H1 (cell line): Measurements from ENCODE around the gene RAB36.

Source experiments
- BACH1 ChIP-seq: IDR thresholded peaks from 2 replicates; pipeline ENCODE4 v1.6.1; 2012; ENCODE audit warnings: low read length, improper control_type of control experiment
- BRCA1 ChIP-seq: IDR thresholded peaks from 2 replicates; pipeline ENCODE4 v1.6.1; 2012; ENCODE audit warnings: low read depth, low read length, improper control_type of control experiment
- CHD1 ChIP-seq: IDR thresholded peaks from 2 replicates; pipeline ENCODE4 v1.6.1; 2012; ENCODE audit warnings: low read depth, low read length, improper control_type of control experiment
- EZH2 ChIP-seq: fragments of 200-600 bp; sonication (generic); IDR thresholded peaks from 2 replicates; pipeline ENCODE4 v1.7.1; 2012; ENCODE audit warnings: low read depth, mild to moderate bottlenecking, moderate library complexity, low read length, inconsistent platforms; ENCODE audit not compliant: severe bottlenecking
- GABPA ChIP-seq: IDR thresholded peaks from 2 replicates; pipeline ENCODE4 v1.6.1; 2011; ENCODE audit warnings: mild to moderate bottlenecking, low read length, moderate library complexity, borderline replicate concordance; ENCODE audit not compliant: insufficient read depth
- JUND ChIP-seq: IDR thresholded peaks from 2 replicates; pipeline ENCODE4 v1.6.1; 2011; ENCODE audit warnings: mild to moderate bottlenecking, improper control_type of control experiment, low read length
- KDM1A ChIP-seq: fragments of 200-600, 300-600 bp; sonication (generic); IDR thresholded peaks from 2 replicates; pipeline ENCODE4 v1.7.1; 2016; ENCODE audit warnings: mild to moderate bottlenecking, low read length, borderline replicate concordance
- POLR2A ChIP-seq, 2 experiments: IDR thresholded peaks; 1 replicate in 1 of 2; 2 replicates in 1 of 2; pipeline ENCODE4 v1.6.1; 2011; ENCODE audit warnings: low read depth in 2 of 2, low read length in 2 of 2, mild to moderate bottlenecking in 2 of 2; ENCODE audit errors: control extremely low read depth in 1 of 2
- SRF ChIP-seq: IDR thresholded peaks from 2 replicates; pipeline ENCODE4 v1.6.1; 2011; ENCODE audit warnings: mild to moderate bottlenecking, low read depth, low read length, moderate library complexity
- TCF12 ChIP-seq: IDR thresholded peaks from 2 replicates; pipeline ENCODE4 v1.6.1; 2011; ENCODE audit warnings: low read depth, mild to moderate bottlenecking, low read length
- YY1 ChIP-seq: IDR thresholded peaks from 2 replicates; pipeline ENCODE4 v1.6.1; 2011; ENCODE audit warnings: low read depth, mild to moderate bottlenecking, low read length
- TF ChIP-seq, protein P1 (sequence below), 3 experiments: IDR thresholded peaks; 1 replicate in 2 of 3; 2 replicates in 1 of 3; pipeline versions ENCODE4 v1.5.1 to v1.6.1; 2011; ENCODE audit warnings: low read length in 3 of 3, mild to moderate bottlenecking in 3 of 3, inconsistent platforms in 2 of 3, low read depth in 1 of 3, moderate library complexity in 1 of 3; ENCODE audit not compliant: insufficient read depth in 1 of 3; ENCODE audit errors: control extremely low read depth in 1 of 3
- TF ChIP-seq, protein P2 (sequence below): IDR thresholded peaks from 2 replicates; pipeline ENCODE4 v1.6.1; 2012; ENCODE audit warnings: inconsistent platforms
- TF ChIP-seq, protein P3 (sequence below): IDR thresholded peaks from 2 replicates; pipeline ENCODE4 v1.6.1; 2012; ENCODE audit warnings: low read length, inconsistent platforms

DNA sequence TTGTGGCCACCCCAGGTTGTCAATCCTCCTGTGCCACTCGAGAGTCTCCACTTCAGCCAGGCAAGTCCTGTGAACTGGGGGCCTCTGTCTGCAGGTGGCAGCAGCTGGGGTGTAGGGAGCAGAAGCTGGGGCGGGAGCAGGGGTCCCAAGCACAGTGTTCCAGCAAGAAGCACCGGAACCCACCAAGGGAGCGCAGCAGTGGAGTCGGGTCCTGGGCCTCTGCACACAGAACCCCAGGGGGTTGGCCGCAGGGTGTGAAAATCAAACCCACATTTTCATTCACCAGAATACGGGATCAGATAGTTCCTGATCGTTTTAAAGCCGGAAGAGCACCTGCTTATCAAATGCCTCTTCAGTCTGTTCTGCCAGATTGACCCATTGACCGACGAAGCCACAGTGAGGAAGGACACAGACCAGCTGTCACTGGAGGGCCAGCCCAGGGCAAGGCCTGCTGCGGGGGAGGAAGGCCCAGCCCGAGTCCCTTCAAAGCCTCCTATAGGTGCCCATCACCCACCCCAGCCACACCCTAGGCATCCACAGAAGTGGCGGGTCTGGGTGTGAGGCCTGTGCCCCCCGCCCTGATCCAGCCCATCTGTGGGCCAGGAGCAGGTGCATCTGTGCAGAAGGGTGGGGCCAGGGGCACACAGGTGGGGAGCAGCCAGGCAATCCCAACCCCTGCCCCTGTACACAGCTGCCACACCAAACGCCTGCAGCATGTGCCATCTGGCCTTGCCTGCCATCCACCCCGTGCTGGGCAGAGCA, 37.6 kb upstream of the RAB36 start:
- TF ChIP-seq, protein P1, sequence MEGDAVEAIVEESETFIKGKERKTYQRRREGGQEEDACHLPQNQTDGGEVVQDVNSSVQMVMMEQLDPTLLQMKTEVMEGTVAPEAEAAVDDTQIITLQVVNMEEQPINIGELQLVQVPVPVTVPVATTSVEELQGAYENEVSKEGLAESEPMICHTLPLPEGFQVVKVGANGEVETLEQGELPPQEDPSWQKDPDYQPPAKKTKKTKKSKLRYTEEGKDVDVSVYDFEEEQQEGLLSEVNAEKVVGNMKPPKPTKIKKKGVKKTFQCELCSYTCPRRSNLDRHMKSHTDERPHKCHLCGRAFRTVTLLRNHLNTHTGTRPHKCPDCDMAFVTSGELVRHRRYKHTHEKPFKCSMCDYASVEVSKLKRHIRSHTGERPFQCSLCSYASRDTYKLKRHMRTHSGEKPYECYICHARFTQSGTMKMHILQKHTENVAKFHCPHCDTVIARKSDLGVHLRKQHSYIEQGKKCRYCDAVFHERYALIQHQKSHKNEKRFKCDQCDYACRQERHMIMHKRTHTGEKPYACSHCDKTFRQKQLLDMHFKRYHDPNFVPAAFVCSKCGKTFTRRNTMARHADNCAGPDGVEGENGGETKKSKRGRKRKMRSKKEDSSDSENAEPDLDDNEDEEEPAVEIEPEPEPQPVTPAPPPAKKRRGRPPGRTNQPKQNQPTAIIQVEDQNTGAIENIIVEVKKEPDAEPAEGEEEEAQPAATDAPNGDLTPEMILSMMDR (IDR thresholded peaks at IDR 0.05; ENCODE audit: control extremely low read depth in 1 of 3, insufficient read depth in 1 of 3, low read depth in 1 of 3, low read length in 3 of 3): no peak
- TF ChIP-seq POLR2A (IDR thresholded peaks at IDR 0.05; ENCODE audit: control extremely low read depth in 1 of 2, low read depth in 2 of 2, low read length in 2 of 2): no peak
- TF ChIP-seq, protein P2, sequence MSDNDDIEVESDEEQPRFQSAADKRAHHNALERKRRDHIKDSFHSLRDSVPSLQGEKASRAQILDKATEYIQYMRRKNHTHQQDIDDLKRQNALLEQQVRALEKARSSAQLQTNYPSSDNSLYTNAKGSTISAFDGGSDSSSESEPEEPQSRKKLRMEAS: no peak
- no peak for TF ChIP-seq KDM1A
- no peak for TF ChIP-seq JUND
- TF ChIP-seq BACH1: no peak
- no peak for TF ChIP-seq SRF
- TF ChIP-seq GABPA: no peak
- no peak for TF ChIP-seq TCF12
- TF ChIP-seq EZH2: no peak
- TF ChIP-seq YY1: no peak
- no peak for TF ChIP-seq BRCA1
- no peak for TF ChIP-seq CHD1
- TF ChIP-seq, protein P3, sequence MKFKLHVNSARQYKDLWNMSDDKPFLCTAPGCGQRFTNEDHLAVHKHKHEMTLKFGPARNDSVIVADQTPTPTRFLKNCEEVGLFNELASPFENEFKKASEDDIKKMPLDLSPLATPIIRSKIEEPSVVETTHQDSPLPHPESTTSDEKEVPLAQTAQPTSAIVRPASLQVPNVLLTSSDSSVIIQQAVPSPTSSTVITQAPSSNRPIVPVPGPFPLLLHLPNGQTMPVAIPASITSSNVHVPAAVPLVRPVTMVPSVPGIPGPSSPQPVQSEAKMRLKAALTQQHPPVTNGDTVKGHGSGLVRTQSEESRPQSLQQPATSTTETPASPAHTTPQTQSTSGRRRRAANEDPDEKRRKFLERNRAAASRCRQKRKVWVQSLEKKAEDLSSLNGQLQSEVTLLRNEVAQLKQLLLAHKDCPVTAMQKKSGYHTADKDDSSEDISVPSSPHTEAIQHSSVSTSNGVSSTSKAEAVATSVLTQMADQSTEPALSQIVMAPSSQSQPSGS: no peak
